BLaER1 treated with 17β-estradiol and CSF1 and Interleukin-3, amounts not matched to agents 10 nM and 100 nM (cell line): ENCODE measurements around the gene SLC35G2.
A peak's percentile ranks its signal among the peaks of the same experiment; 100 is the strongest.
"Not testable (repeated sequence)": the region's sequence is repeated elsewhere in the genome, so short reads cannot be mapped to it uniquely, and the experiment has no call there.

ENCODE experiments used
- H3K27ac ChIP-seq, 11 experiments: shearing (Covaris generic); formaldehyde crosslinking; 2 replicates each; pipeline ENCODE4 v1.8.1; 2022
- H3K27me3 ChIP-seq, 11 experiments: shearing (Covaris generic); formaldehyde crosslinking; 2 replicates each; pipeline ENCODE4 v1.8.1; 2022
- H3K36me3 ChIP-seq, 11 experiments: shearing (Covaris generic); formaldehyde crosslinking; 2 replicates each; pipeline ENCODE4 v1.8.1; 2022
- H3K4me1 ChIP-seq, 10 experiments: shearing (Covaris generic); formaldehyde crosslinking; 2 replicates each; pipeline ENCODE4 v1.8.1; 2022
- H3K4me2 ChIP-seq, 11 experiments: shearing (Covaris generic); formaldehyde crosslinking; 2 replicates each; pipeline ENCODE4 v1.8.1; 2022
- H3K4me3 ChIP-seq, 10 experiments: shearing (Covaris generic); formaldehyde crosslinking; 2 replicates each; pipeline ENCODE4 v1.8.1; 2022
- H3K9ac ChIP-seq, 11 experiments: shearing (Covaris generic); formaldehyde crosslinking; 2 replicates each; pipeline ENCODE4 v1.8.1; 2022
- H3K9me3 ChIP-seq, 11 experiments: shearing (Covaris generic); formaldehyde crosslinking; replicated peaks in 1 of 11; 2 replicates each; pipeline ENCODE4 v1.8.1; 2022
- H4K20me1 ChIP-seq, 11 experiments: shearing (Covaris generic); formaldehyde crosslinking; 2 replicates each; pipeline ENCODE4 v1.8.1; 2022
- Cebpa-rat ChIP-seq, 11 experiments: shearing (Covaris generic); IDR thresholded peaks; 2 replicates each; pipeline ENCODE4 v1.8.1; 2022

SLC35G2 gene

GRCh38 chr3:136861890-136862616, 43.1 kb downstream of the SLC35G2 start, which contains the start of gene NCK1:
NCK1 (plus strand) TSS chr3:136862208; CDS start chr3:136928002, 65,794 bp downstream.
- Histone ChIP-seq H3K27me3 (no peaks in the 10 kb centered on the region), H3K4me3 (peak within 1 kb of the TSS; percentile 73 to 96 (median 88)), H3K9ac (peak within 1 kb of the TSS; percentile 88 to 96 (median 91)), H3K4me2 (peak within 1 kb of the TSS; percentile 81 to 99 (median 91)), H3K27ac (peak within 1 kb of the TSS; percentile 71 to 96 (median 92)), H4K20me1 (peaks cover 6 to 43% (median 21%) of the 10 kb centered on the region in 11 experiments; a peak in 16 of 22 replicates), H3K4me1 (peaks cover 30 to 55% (median 39%) of the 10 kb centered on the region in 10 experiments), H3K9me3 (peaks cover 0 to 24% (median 15%) of the 10 kb centered on the region in 11 experiments; a peak in 15 of 22 replicates), H3K36me3 (peaks cover 0 to 28% (median 14%) of the 10 kb centered on the region in 11 experiments; a peak in 9 of 22 replicates)
- no peak for TF ChIP-seq Cebpa-rat (IDR thresholded peaks at IDR 0.05)

DNA sequence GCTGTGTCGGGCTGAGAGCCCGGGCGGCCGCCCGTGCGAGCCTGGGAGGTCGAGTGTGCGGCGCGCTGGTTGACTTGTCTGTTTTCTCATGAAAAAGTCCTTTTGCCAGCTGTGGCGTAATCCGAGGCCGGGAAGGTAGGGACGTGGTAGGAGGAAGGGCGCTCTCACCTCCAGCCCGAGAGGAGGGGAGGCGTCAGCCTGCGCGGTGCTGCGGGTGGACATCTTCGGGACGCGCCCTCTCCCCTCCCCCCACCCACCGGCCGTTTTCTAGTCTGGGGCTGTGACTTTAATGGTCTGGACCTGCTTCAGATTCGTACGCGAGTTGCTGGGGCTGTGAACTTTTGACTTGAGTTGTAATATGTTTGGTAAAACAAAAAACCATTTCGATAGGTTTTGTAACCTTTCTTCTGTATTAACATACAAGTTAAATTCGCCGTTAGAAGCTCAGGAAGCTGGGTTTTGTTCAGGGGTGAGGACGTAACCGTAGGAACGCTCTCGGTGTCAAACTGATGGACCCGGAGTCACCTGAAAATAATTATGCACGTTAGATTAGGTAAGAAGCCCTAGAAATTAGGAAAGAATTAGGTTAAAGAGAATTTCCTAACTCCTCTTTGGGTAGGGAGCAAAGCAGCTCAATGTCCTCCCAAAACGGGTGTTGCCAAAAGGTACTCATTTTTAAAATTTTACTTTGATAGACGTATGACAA, 43.8 kb downstream of the SLC35G2 start:
- H4K20me1 ChIP-seq, result peaks cover 11 to 50% (median 27%) of the 10 kb centered on the region in 11 experiments; a peak in 17 of 22 replicates
- peak overlapping the region; percentile 71 to 96 (median 92) for H3K27ac ChIP-seq
- H3K9ac ChIP-seq, result peak overlapping the region; percentile 88 to 96 (median 91)
- peaks cover 0 to 21% (median 11%) of the 10 kb centered on the region in 11 experiments; a peak in 13 of 22 replicates for H3K9me3 ChIP-seq
- H3K27me3 ChIP-seq, result no peaks in the 10 kb centered on the region
- peak overlapping the region; percentile 81 to 99 (median 91) for H3K4me2 ChIP-seq
- H3K4me3 ChIP-seq, result peak overlapping the region; percentile 73 to 96 (median 88)
- H3K36me3 ChIP-seq, result peaks cover 6 to 28% (median 15%) of the 10 kb centered on the region in 11 experiments; a peak in 20 of 22 replicates
- peaks cover 30 to 48% (median 39%) of the 10 kb centered on the region in 10 experiments for H3K4me1 ChIP-seq
- no peak for TF ChIP-seq Cebpa-rat (IDR thresholded peaks at IDR 0.05)

GRCh38 chr3:136869282-136869681, 50.4 kb downstream of the SLC35G2 start:
- H3K4me1 ChIP-seq, result peaks cover 0 to 7% (median under 1%) of the 10 kb centered on the region in 10 experiments; a peak in 3 of 20 replicates
- peaks cover 60 to 88% (median 79%) of the 10 kb centered on the region in 11 experiments for H3K36me3 ChIP-seq

DNA sequence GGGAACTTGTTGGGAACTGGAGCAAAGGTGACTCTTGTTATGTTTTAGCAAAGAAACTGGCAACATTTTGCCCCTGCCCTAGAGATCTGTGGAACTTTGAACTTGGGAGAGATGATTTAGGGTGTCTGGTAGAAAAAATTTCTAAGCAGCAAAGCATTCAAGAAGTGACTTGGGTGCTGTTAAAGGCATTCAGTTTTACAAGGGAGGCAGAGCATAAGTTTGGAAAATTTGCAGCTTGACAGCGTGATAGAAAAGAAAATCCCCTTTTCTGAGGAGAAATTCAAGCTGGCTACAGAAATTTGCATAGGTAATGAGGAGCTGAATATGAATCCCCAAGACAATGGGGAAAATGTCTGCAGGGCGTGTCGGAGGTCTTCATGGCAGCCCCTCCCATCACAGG, 53.3 kb downstream of the SLC35G2 start:
- not testable (repeated sequence) for H3K27me3 ChIP-seq, H3K27ac ChIP-seq, H3K9ac ChIP-seq, H3K4me1 ChIP-seq, H3K4me3 ChIP-seq, H3K4me2 ChIP-seq
- peaks cover 31 to 86% (median 82%) of the 10 kb centered on the region in 11 experiments; a peak in 21 of 22 replicates for H3K9me3 ChIP-seq
- H3K36me3 ChIP-seq, result peaks cover 63 to 88% (median 77%) of the 10 kb centered on the region in 11 experiments
- H4K20me1 ChIP-seq, result peaks cover 7 to 71% (median 40%) of the 10 kb centered on the region in 11 experiments; a peak in 15 of 22 replicates

More at GRCh38 chr3:136869282-136869681, 50.4 kb downstream of the SLC35G2 start:
- H3K4me3 ChIP-seq, result no peak overlapping the region
- peaks cover 28 to 78% (median 69%) of the 10 kb centered on the region in 11 experiments; a peak in 21 of 22 replicates for H3K9me3 ChIP-seq
- no peak for TF ChIP-seq Cebpa-rat (IDR thresholded peaks at IDR 0.05)
- H3K9ac ChIP-seq, result no peak overlapping the region
- no peak overlapping the region for H3K27ac ChIP-seq
- no peak overlapping the region for H3K4me2 ChIP-seq
- H4K20me1 ChIP-seq, result peaks cover 12 to 96% (median 55%) of the 10 kb centered on the region in 11 experiments; a peak in 16 of 22 replicates
- H3K27me3 ChIP-seq, result no peaks in the 10 kb centered on the region

- Histone ChIP-seq H3K9me3 (peaks cover 16 to 54% (median 46%) of the 10 kb centered on the region in 11 experiments; a peak in 21 of 22 replicates), H3K4me1 (peaks cover 0 to 30% (median 16%) of the 10 kb centered on the region in 10 experiments; a peak in 14 of 20 replicates), H4K20me1 (peaks cover 16 to 49% (median 41%) of the 10 kb centered on the region in 11 experiments; a peak in 18 of 22 replicates), H3K36me3 (peaks cover 1 to 48% (median 27%) of the 10 kb centered on the region in 11 experiments; a peak in 21 of 22 replicates)
- H3K27me3 ChIP-seq, H3K4me2 ChIP-seq, H3K27ac ChIP-seq, H3K4me3 ChIP-seq, H3K9ac ChIP-seq: not testable (repeated sequence)
These were observed 60.6 kb downstream of the SLC35G2 start for GRCh38 chr3:136879510-136879909.

GRCh38 chr3:136882571-136882970, 63.6 kb downstream of the SLC35G2 start:
- Histone ChIP-seq H4K20me1 (peaks cover 34 to 76% (median 69%) of the 10 kb centered on the region in 11 experiments), H3K9me3 (peaks cover 13 to 45% (median 36%) of the 10 kb centered on the region in 11 experiments; a peak in 21 of 22 replicates), H3K27ac (no peak overlapping the region), H3K4me3 (no peak overlapping the region), H3K4me1 (peaks cover 9 to 36% (median 30%) of the 10 kb centered on the region in 10 experiments), H3K9ac (no peak overlapping the region), H3K4me2 (no peak overlapping the region), H3K36me3 (peaks cover 0 to 34% (median 22%) of the 10 kb centered on the region in 11 experiments; a peak in 14 of 22 replicates), H3K27me3 (no peaks in the 10 kb centered on the region)
- TF ChIP-seq Cebpa-rat (IDR thresholded peaks at IDR 0.05), result no peak

DNA sequence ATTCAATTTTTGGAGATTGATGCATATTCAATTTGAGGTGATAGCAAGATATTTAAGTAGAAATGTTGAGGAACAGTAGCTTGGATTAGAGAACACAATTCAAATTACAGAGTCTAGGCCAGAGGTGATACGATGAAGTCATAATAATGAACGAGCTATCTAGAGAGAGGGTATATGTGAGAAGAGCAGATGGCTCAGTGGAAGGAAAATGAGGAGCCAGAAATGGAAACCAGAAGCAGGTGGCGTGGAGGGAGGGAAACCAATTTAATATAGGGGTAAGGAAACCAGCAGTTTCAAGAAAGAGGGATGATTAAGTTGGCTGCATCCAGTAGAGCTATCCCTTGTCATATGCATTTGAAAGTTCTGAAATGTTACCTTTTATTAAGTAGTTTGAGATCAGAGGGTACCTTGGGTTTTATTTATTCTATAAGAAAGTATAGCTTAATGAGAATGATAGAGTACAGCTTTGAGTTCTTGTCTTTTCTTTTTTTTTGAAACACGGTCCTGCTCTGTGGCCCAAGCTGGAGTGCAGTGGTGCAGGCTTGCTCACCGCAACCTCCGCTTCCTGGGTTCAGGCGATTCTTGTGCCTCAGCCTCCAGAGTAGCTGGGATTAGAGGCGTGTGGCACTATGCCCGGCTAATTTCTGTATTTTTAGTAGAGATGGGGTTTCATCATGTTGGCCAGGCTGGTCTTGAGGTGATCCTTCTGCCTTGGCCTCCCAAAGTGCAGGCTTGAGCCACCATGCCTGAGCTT, 65.2 kb downstream of the SLC35G2 start:
- Histone ChIP-seq H4K20me1 (peaks cover 34 to 87% (median 74%) of the 10 kb centered on the region in 11 experiments), H3K9ac (no peak overlapping the region), H3K9me3 (peaks cover 14 to 45% (median 35%) of the 10 kb centered on the region in 11 experiments), H3K36me3 (peaks cover 12 to 43% (median 27%) of the 10 kb centered on the region in 11 experiments), H3K27ac (no peak overlapping the region), H3K27me3 (no peaks in the 10 kb centered on the region), H3K4me1 (peaks cover 9 to 36% (median 30%) of the 10 kb centered on the region in 10 experiments), H3K4me2 (peak overlapping the region in 7 of 11 experiments; percentile 13 to 41 (median 18); a peak in 10 of 22 replicates), H3K4me3 (no peak overlapping the region)
- TF ChIP-seq Cebpa-rat (IDR thresholded peaks at IDR 0.05), result no peak
